Measurements from ENCODE around the gene ZNF814.
A peak's percentile ranks its signal among the peaks of the same experiment; 100 is the strongest.

The ZNF814 gene

DNA sequence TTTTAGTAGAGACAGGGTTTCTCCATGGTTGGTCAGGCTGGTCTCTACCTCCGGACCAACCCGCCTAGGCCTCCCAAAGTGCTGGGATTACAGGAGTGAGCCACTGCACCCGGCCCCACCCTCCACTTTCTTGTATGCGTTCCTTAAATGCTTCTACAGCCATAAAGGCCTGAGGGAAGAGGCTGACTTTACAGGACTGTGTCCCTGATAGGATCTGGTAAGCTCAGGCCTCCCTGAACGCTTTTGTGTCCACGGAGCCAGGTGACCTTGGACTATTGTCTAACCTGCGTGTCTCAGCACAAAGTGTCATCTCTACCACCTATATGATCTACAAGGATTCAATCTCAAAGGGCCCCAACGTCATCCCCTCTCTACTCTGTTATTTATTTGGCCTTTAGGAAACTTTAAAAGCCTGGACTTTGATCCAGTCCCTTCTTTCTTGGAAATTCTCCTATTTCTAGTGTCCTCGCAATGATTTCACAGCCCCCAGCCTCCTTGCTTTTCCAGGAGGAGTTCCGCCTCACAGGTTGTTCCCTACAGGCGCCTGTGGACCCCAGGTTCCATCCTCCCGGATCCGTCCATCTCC is 74.8 kb downstream of the ZNF814 start:
- TF ChIP-seq, protein P1, sequence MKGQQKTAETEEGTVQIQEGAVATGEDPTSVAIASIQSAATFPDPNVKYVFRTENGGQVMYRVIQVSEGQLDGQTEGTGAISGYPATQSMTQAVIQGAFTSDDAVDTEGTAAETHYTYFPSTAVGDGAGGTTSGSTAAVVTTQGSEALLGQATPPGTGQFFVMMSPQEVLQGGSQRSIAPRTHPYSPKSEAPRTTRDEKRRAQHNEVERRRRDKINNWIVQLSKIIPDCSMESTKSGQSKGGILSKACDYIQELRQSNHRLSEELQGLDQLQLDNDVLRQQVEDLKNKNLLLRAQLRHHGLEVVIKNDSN (IDR thresholded peaks at IDR 0.05), result no peak
- TF ChIP-seq TAF1 (IDR thresholded peaks at IDR 0.05; ENCODE audit: low read depth) (no peak), EGR1 (IDR thresholded peaks at IDR 0.05) (no peak), ZBTB7A (IDR thresholded peaks at IDR 0.05; ENCODE audit: low read depth) (no peak), CEBPB (IDR thresholded peaks at IDR 0.05) (no peak), EP300 (IDR thresholded peaks at IDR 0.05; ENCODE audit: borderline replicate concordance) (no peak), TEAD4 (IDR thresholded peaks at IDR 0.05) (no peak), CREB1 (IDR thresholded peaks at IDR 0.05; ENCODE audit: low read depth) (no peak), TCF12 (IDR thresholded peaks at IDR 0.05; ENCODE audit: low read depth) (no peak), YY1 (IDR thresholded peaks at IDR 0.05; ENCODE audit: low read depth) (no peak), NFIC (IDR thresholded peaks at IDR 0.05) (no peak), FOXM1 (IDR thresholded peaks at IDR 0.05; ENCODE audit: borderline replicate concordance, low read depth) (no peak)
- TF ChIP-seq, protein P2, sequence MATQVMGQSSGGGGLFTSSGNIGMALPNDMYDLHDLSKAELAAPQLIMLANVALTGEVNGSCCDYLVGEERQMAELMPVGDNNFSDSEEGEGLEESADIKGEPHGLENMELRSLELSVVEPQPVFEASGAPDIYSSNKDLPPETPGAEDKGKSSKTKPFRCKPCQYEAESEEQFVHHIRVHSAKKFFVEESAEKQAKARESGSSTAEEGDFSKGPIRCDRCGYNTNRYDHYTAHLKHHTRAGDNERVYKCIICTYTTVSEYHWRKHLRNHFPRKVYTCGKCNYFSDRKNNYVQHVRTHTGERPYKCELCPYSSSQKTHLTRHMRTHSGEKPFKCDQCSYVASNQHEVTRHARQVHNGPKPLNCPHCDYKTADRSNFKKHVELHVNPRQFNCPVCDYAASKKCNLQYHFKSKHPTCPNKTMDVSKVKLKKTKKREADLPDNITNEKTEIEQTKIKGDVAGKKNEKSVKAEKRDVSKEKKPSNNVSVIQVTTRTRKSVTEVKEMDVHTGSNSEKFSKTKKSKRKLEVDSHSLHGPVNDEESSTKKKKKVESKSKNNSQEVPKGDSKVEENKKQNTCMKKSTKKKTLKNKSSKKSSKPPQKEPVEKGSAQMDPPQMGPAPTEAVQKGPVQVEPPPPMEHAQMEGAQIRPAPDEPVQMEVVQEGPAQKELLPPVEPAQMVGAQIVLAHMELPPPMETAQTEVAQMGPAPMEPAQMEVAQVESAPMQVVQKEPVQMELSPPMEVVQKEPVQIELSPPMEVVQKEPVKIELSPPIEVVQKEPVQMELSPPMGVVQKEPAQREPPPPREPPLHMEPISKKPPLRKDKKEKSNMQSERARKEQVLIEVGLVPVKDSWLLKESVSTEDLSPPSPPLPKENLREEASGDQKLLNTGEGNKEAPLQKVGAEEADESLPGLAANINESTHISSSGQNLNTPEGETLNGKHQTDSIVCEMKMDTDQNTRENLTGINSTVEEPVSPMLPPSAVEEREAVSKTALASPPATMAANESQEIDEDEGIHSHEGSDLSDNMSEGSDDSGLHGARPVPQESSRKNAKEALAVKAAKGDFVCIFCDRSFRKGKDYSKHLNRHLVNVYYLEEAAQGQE (IDR thresholded peaks at IDR 0.05; ENCODE audit: low read depth), result no peak
- TF ChIP-seq, protein P3, sequence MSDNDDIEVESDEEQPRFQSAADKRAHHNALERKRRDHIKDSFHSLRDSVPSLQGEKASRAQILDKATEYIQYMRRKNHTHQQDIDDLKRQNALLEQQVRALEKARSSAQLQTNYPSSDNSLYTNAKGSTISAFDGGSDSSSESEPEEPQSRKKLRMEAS (IDR thresholded peaks at IDR 0.05), result no peak

DNA sequence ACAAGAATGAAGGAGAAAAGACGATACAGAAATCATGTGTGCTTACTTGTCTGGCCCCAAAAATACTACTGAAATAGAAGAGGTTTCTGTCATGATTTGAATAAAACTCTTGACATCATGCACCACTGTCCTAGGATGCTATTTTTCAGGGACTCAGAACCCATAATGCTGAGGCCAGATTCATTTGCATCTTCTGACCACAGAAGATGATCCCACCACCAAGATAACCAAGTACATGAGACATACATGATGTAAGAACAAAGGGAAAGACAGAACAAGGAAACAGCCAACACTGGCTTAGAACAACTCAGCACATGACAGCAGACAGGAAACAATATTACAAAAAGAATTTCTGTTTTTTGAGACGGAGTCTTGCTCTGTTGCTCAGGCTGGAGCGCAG is 76.6 kb downstream of the ZNF814 start:
- no peak for TF ChIP-seq EGR1 (IDR thresholded peaks at IDR 0.05)
- no peak for TF ChIP-seq EP300 (IDR thresholded peaks at IDR 0.05; ENCODE audit: borderline replicate concordance)
- no peak for TF ChIP-seq TEAD4 (IDR thresholded peaks at IDR 0.05)
- no peak for TF ChIP-seq CREB1 (IDR thresholded peaks at IDR 0.05; ENCODE audit: low read depth)
- TF ChIP-seq YY1 (IDR thresholded peaks at IDR 0.05; ENCODE audit: low read depth), result no peak
- TF ChIP-seq FOXM1 (IDR thresholded peaks at IDR 0.05; ENCODE audit: borderline replicate concordance, low read depth), result no peak
- no peak for TF ChIP-seq TAF1 (IDR thresholded peaks at IDR 0.05; ENCODE audit: low read depth)
- no peak for TF ChIP-seq NFIC (IDR thresholded peaks at IDR 0.05)
- no peak for TF ChIP-seq TCF12 (IDR thresholded peaks at IDR 0.05; ENCODE audit: low read depth)
- TF ChIP-seq, protein P3 (IDR thresholded peaks at IDR 0.05), result no peak
- TF ChIP-seq, protein P2 (IDR thresholded peaks at IDR 0.05; ENCODE audit: low read depth), result no peak
- TF ChIP-seq, protein P1 (IDR thresholded peaks at IDR 0.05), result no peak
- no peak for TF ChIP-seq CEBPB (IDR thresholded peaks at IDR 0.05)
- TF ChIP-seq ZBTB7A (IDR thresholded peaks at IDR 0.05; ENCODE audit: low read depth), result no peak
- no peak for TF ChIP-seq RAD21 (IDR thresholded peaks at IDR 0.05; ENCODE audit: low read depth)

DNA sequence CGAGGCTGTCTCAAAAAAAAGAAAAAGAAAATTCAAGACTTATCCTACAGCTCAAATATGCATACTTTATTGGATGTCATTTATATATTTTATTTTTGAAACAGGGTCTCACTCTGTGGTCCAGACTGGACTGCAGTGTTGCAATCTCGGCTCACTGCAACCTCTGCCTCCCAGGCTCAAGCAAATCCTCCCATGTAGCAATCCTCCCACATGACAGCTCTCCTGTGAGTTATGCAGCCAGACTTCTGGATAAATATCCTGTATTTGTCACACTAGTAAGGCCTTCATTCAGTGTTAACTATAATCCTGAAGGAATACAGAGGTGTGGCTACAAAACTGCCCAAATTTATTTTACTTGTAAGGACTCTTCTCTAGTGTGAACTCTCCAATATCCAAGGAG is 81.3 kb downstream of the ZNF814 start:
- TF ChIP-seq FOXM1 (IDR thresholded peaks at IDR 0.05; ENCODE audit: borderline replicate concordance, low read depth), result no peak
- TF ChIP-seq, protein P3 (IDR thresholded peaks at IDR 0.05), result no peak
- no peak for TF ChIP-seq CEBPB (IDR thresholded peaks at IDR 0.05)
- TF ChIP-seq EP300 (IDR thresholded peaks at IDR 0.05; ENCODE audit: borderline replicate concordance), result no peak
- TF ChIP-seq YY1 (IDR thresholded peaks at IDR 0.05; ENCODE audit: low read depth), result no peak
- TF ChIP-seq NFIC (IDR thresholded peaks at IDR 0.05), result no peak
- TF ChIP-seq, protein P1 (IDR thresholded peaks at IDR 0.05), result no peak
- no peak for TF ChIP-seq RAD21 (IDR thresholded peaks at IDR 0.05; ENCODE audit: low read depth)
- no peak for TF ChIP-seq EGR1 (IDR thresholded peaks at IDR 0.05)

DNA sequence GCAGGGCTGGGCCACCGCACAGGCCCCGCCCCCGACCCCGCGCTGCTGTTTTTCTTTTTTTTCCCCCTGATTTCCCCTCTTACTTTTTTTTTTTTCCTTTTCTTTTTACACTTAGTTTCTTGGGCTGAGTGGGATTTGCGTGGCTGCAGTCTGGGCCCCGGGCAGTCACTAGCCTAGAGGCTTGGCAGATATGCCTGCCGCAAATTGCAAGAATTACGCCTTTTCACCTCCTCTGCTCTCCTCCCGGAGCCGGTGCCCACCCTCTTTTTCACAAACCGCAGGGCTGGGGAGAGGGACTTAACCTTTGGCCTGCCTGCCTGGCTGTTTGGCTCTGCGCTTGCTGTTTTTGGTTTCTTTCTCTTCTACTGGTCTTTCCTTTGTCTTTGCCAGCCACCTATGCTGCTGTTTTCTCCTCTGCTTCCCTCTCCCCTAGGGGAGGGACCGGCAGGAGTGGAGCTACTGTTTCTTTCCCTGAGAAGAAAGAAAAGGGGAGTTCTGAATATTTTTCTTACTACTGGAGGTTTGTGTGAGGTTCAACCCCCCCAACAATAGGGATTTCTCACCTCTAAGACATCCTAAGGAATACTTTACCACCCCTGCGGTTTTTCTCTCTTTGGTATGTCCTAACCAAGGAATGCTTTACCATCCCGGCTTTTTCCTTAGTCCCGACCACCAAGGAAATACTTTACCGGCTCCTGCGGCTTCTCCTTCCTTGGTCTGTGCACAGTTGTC is 85.1 kb downstream of the ZNF814 start:
- TF ChIP-seq, protein P2 (IDR thresholded peaks at IDR 0.05; ENCODE audit: low read depth), result no peak
- TF ChIP-seq TAF1 (IDR thresholded peaks at IDR 0.05; ENCODE audit: low read depth), result peak; percentile 32; the same call in 1 of the 2 replicates
